Measurements from ENCODE around the gene RAPGEF2. TPM values are rescaled to one million over a fixed set of nuclear protein-coding genes. Genes with fewer than 3 reads are reported as not detected.

The RAPGEF2 gene
- total and polyA plus RNA-seq, 8 donors, result 4.3 to 27.5 (median 13.9) TPM

DNA sequence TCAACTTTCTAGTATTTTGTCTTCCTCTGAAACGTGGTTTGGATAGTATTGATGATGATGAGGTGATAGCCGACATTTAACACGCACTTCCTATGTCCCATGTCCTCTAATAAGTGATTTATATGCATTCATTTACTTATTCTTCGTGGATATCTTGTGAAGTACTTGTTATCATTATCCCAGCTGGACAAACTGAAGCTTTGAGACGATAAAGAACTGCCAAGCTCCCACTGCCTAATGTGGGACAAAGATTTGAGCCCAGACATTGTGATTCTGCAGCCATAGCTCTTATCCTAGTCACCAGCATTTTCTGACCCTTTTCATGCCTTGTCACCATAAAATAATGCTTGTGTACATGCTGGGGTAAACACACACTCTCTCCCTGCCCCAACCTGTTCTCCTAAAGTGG lies 92.5 kb downstream of the RAPGEF2 start:
- FAIRE-seq, result no peak
- no peaks in the 10 kb centered on the region for H3K9me3 ChIP-seq
- WGBS, 2 donors, result 27 to 33% methylated on average over 5 of the region's 5 CpGs
- no peaks in the 10 kb centered on the region for H3K36me3 ChIP-seq
- peak in 2 of 4 donors; percentile 27 to 67 for ATAC-seq
- no peak overlapping the region for H3K4me3 ChIP-seq
- intact Hi-C loops (cut with DNase I), result loop anchor here in 1 of 3 donors (10.0 kb wide), 1 partner anchor 321 kb away; no protein-coding TSS in a partner anchor
- H3K27me3 ChIP-seq, result no peaks in the 10 kb centered on the region
- H3K27ac ChIP-seq, result no peak overlapping the region
- no peak for TF ChIP-seq CTCF (IDR thresholded peaks at IDR 0.05)
- no peak for DNase-seq
- peaks cover 0 to 16% (median 0%) of the 10 kb centered on the region in 3 donors for H3K4me1 ChIP-seq

DNA sequence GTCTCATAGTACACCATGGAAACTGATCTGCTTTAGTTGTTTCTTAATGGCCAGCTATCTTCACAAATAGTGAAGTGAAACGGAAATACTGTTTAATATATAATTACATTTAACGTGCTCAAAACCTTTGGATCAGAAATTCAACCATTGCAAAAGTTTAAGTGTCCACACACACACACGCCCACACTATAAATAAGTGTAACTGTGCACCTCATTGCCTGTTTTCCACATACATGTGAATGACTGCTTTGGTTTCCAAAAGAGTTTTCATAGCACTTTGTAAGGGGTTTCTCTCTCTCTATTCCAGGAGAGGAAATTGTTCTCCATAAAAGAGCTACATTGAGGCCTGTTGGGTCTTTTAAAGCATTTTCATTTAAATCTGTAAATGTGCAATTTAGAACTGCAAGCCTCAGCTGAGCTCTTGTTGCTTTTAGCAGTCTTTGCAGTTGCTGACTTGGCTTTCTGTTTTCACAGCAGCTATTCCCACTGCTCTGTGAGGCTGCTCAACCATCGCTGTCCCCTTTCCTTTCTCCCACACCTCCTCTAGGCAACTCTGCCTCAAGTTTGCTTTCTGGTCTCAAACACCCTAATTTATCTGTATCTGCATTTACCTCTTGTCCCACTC lies 94.5 kb downstream of the RAPGEF2 start:
- DNase-seq (no peak), ATAC-seq (peak in 1 of 4 donors; percentile 43), FAIRE-seq (no peak)
- no peak overlapping the region for H3K4me3 ChIP-seq
- H3K36me3 ChIP-seq, result no peaks in the 10 kb centered on the region
- H3K27ac ChIP-seq, result no peak overlapping the region
- 83 to 84% methylated on average over 4 of the region's 4 CpGs for WGBS, 2 donors
- H3K27me3 ChIP-seq, result no peaks in the 10 kb centered on the region
- no peak for TF ChIP-seq CTCF (IDR thresholded peaks at IDR 0.05)
- H3K9me3 ChIP-seq, result no peaks in the 10 kb centered on the region
- intact Hi-C loops (cut with DNase I), result loop anchor here in 1 of 3 donors (10.0 kb wide), 1 partner anchor 323 kb away; no protein-coding TSS in a partner anchor
- peaks cover 0 to 16% (median 0%) of the 10 kb centered on the region in 3 donors for H3K4me1 ChIP-seq

- Histone ChIP-seq H3K36me3 (no peaks in the 10 kb centered on the region), H3K9me3 (no peaks in the 10 kb centered on the region), H3K27ac (no peak overlapping the region), H3K4me1 (peaks cover 0 to 16% (median 0%) of the 10 kb centered on the region in 3 donors), H3K27me3 (no peaks in the 10 kb centered on the region), H3K4me3 (no peak overlapping the region)
- intact Hi-C loops (cut with DNase I), result loop anchor here in 1 of 3 donors (10.0 kb wide), 1 partner anchor 323 kb away; no protein-coding TSS in a partner anchor
- FAIRE-seq, result no peak
- DNase-seq, result no peak
- 85 to 96% methylated on average over 6 of the region's 6 CpGs for WGBS, 2 donors
- no peak for TF ChIP-seq CTCF (IDR thresholded peaks at IDR 0.05)
- no peak for ATAC-seq
These were observed 95.0 kb downstream of the RAPGEF2 start for GRCh38 chr4:159197885-159198269.

GRCh38 chr4:159199826-159200225 lies 96.9 kb downstream of the RAPGEF2 start:
- intact Hi-C loops (cut with DNase I), result loop anchor here in 2 of 3 donors (5.0 to 10.0 kb wide), 3 partner anchors 325 to 475 kb away; partner anchors contain the start of gene PPID (in 1 of the 2)
- FAIRE-seq (no peak), DNase-seq (no peak), ATAC-seq (no peak)
- 85 to 88% methylated on average over 1 of the region's 1 CpG for WGBS, 2 donors
- no peak for TF ChIP-seq CTCF (IDR thresholded peaks at IDR 0.05)
- H3K4me3 ChIP-seq, result no peak overlapping the region
- H3K9me3 ChIP-seq, result no peaks in the 10 kb centered on the region
- H3K27me3 ChIP-seq, result no peaks in the 10 kb centered on the region
- H3K4me1 ChIP-seq, result peaks cover 0 to 12% (median 0%) of the 10 kb centered on the region in 3 donors
- no peak overlapping the region for H3K27ac ChIP-seq
- H3K36me3 ChIP-seq, result no peaks in the 10 kb centered on the region

- intact Hi-C loops (cut with DNase I), result loop anchor here in 1 of 3 donors (5.0 to 10.0 kb wide), 2 partner anchors 344 to 476 kb away; partner anchors contain the start of gene PPID
- Histone ChIP-seq H3K27me3 (no peaks in the 10 kb centered on the region), H3K9me3 (no peaks in the 10 kb centered on the region), H3K4me1 (no peaks in the 10 kb centered on the region), H3K4me3 (no peak overlapping the region), H3K27ac (no peak overlapping the region), H3K36me3 (no peaks in the 10 kb centered on the region)
- FAIRE-seq (no peak), DNase-seq (no peak), ATAC-seq (no peak)
- no peak for TF ChIP-seq CTCF (IDR thresholded peaks at IDR 0.05)
- 77 to 85% methylated on average over 6 of the region's 6 CpGs for WGBS, 2 donors
These were observed 98.3 kb downstream of the RAPGEF2 start for GRCh38 chr4:159201168-159201567.
